Measurements from ENCODE around the gene TFDP1. TPM values are rescaled to one million over a fixed set of nuclear protein-coding genes. Genes with fewer than 3 reads are reported as not detected.
A peak's percentile ranks its signal among the peaks of the same experiment; 100 is the strongest.

Gene TFDP1
- total RNA-seq, 1 donor from 2014 or later = 40.0 TPM

DNA sequence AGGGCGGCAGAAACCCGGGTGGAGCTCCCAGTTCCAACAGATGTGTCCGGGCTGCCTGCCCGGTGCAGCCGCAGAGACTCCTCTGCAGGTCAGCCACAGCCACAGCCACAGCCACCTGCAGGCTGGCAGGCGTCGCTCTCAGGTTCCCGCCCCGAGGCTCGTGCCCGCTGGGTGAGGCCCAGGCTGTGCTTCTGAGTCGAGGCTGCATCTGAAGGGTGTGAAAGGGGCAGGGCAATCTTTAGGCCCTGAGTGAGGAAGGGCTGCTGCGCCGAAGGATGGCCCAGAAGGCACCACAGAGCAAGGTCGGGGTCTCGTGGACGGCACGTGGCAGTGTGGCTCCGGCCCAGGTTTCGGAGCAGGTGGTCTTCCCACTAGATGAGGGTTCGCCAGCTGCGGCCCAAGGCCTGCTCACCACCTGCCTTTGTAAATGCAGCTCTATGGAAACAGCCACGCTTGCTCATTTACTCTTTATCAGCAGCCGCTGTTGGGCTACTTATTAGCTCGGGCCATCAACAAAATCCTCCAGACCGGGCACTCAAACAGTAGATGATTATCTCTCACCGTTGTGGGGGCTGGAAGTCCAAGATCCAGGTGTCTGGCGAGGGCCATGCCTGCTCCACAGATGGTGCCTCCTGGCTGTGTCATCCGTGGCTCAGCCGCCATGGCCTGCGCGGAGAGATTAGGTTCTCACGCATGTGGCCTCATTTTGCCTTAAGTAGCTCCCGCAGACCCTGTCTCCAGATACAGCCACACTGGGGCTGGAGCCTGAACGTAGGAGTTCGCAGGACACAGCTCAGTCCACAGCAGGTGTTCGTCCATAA lies 40.3 kb upstream of the TFDP1 start:
- no peak for TF ChIP-seq POLR2AphosphoS5 (IDR thresholded peaks at IDR 0.05; ENCODE audit: insufficient read depth in 1 of 2, low read depth in 1 of 2)
- no peak for TF ChIP-seq POLR2A (IDR thresholded peaks at IDR 0.05)
- TF ChIP-seq, protein P1, sequence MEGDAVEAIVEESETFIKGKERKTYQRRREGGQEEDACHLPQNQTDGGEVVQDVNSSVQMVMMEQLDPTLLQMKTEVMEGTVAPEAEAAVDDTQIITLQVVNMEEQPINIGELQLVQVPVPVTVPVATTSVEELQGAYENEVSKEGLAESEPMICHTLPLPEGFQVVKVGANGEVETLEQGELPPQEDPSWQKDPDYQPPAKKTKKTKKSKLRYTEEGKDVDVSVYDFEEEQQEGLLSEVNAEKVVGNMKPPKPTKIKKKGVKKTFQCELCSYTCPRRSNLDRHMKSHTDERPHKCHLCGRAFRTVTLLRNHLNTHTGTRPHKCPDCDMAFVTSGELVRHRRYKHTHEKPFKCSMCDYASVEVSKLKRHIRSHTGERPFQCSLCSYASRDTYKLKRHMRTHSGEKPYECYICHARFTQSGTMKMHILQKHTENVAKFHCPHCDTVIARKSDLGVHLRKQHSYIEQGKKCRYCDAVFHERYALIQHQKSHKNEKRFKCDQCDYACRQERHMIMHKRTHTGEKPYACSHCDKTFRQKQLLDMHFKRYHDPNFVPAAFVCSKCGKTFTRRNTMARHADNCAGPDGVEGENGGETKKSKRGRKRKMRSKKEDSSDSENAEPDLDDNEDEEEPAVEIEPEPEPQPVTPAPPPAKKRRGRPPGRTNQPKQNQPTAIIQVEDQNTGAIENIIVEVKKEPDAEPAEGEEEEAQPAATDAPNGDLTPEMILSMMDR (IDR thresholded peaks at IDR 0.05) = no peak
- intact Hi-C loops (cut with DNase I) = no loop called here
- H3K4me3 ChIP-seq = no peak overlapping the region
- no peak for DNase-seq (ENCODE audit: extremely low spot score in 2 of 2)
- no peak overlapping the region for H3K27ac ChIP-seq
- H3K27me3 ChIP-seq = no peaks in the 10 kb centered on the region
- H3K36me3 ChIP-seq = no peaks in the 10 kb centered on the region
- H3K9me3 ChIP-seq = no peaks in the 10 kb centered on the region
- H3K4me1 ChIP-seq = peaks cover 36% of the 10 kb centered on the region

DNA sequence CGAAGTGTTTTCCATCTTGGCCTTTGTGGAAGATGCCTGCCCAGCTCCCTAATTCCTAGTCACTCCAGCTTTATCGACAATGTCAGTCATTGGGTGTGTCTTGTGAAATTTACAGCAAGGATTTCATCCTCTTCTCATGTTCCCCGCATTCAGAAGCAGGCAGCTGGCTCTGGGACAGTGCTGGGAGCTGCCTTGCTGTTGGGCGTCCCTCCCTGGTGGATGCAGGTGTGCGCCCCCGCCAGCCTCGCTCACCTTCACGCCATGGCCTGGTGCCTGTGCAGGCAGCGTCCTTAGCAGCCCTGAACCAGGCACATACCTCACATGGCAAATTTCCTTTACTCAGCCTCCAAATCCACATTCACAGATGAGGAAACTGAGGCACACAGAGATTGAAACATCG lies 39.7 kb upstream of the TFDP1 start:
- Histone ChIP-seq H3K36me3 (no peaks in the 10 kb centered on the region), H3K27me3 (no peaks in the 10 kb centered on the region), H3K9me3 (no peaks in the 10 kb centered on the region), H3K4me1 (peaks cover 38% of the 10 kb centered on the region), H3K27ac (no peak overlapping the region), H3K4me3 (no peak overlapping the region)
- DNase-seq (ENCODE audit: extremely low spot score in 2 of 2) = no peak
- intact Hi-C loops (cut with DNase I) = no loop called here
- TF ChIP-seq POLR2AphosphoS5 (IDR thresholded peaks at IDR 0.05; ENCODE audit: insufficient read depth in 1 of 2, low read depth in 1 of 2) = no peak
- TF ChIP-seq, protein P1 (IDR thresholded peaks at IDR 0.05) = no peak
- no peak for TF ChIP-seq POLR2A (IDR thresholded peaks at IDR 0.05)

DNA sequence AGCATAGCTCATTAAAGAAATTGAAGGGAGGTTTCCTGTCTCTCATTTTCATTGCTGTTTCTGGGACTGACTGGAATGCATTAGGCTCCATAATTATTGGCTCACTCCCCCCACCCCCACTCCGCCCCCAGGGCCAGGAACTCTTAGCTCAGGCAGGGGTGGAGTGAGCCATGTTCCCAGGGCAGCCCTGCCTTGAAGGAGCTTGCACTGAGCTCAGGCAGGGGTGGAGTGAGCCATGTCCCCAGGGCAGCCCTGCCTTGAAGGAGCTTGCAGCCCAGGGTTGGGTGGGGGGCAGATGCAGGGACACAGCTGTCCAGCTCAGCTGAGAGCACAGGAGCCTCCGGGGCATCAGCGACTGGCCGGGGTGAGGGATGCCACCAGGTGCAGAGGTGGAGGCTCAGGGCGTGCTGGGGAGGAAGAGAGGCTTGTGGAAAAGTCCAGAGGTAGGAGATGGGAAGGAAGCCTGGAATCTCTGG lies 39.1 kb upstream of the TFDP1 start:
- Histone ChIP-seq H3K4me1 (peaks cover 38% of the 10 kb centered on the region), H3K9me3 (no peaks in the 10 kb centered on the region), H3K27me3 (no peaks in the 10 kb centered on the region), H3K4me3 (no peak overlapping the region), H3K27ac (peak overlapping the region; percentile 20), H3K36me3 (peaks cover 0 to 3% of the 10 kb centered on the region in 2 donors)
- intact Hi-C loops (cut with DNase I) = no loop called here
- TF ChIP-seq, protein P1 (IDR thresholded peaks at IDR 0.05) = no peak
- TF ChIP-seq POLR2A (IDR thresholded peaks at IDR 0.05) (no peak), POLR2AphosphoS5 (IDR thresholded peaks at IDR 0.05; ENCODE audit: insufficient read depth in 1 of 2, low read depth in 1 of 2) (no peak)
- DNase-seq (ENCODE audit: extremely low spot score in 2 of 2) = no peak

DNA sequence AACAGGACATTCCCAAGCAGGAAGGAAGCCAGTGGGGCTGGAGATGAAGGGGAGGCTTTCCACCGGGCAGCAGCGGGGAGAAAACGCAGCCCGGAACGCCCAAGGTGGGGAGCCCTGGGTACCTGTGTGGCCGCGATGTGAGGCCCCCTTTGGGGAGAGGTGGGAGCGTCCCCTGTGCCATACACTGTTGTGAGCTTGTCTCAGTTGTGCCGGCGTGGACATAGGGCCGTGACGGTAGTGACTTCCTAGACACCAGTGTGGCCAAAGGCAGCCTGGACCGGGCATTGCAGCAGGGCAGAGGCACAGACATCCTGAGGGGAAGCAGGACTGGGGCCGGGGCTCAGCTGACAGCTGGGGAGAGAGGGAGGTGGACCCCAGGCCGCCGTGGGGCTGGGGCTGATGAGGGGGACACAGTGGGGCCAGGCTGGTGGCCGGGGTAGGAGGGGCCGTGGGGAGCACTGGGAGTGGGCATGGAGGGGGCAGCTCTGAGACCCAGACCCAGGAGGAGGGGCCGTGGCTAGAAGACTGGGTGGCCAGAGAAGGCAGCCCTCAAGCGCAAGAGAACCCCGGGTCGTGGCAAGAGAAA lies 38.5 kb upstream of the TFDP1 start:
- no peaks in the 10 kb centered on the region for H3K9me3 ChIP-seq
- no peaks in the 10 kb centered on the region for H3K27me3 ChIP-seq
- peaks cover 0 to 7% of the 10 kb centered on the region in 2 donors for H3K36me3 ChIP-seq
- intact Hi-C loops (cut with DNase I) = no loop called here
- H3K27ac ChIP-seq = peak overlapping the region; percentile 21
- no peak for TF ChIP-seq POLR2A (IDR thresholded peaks at IDR 0.05)
- peaks cover 38% of the 10 kb centered on the region for H3K4me1 ChIP-seq
- no peak overlapping the region for H3K4me3 ChIP-seq
- DNase-seq (ENCODE audit: extremely low spot score in 2 of 2) = no peak

DNA sequence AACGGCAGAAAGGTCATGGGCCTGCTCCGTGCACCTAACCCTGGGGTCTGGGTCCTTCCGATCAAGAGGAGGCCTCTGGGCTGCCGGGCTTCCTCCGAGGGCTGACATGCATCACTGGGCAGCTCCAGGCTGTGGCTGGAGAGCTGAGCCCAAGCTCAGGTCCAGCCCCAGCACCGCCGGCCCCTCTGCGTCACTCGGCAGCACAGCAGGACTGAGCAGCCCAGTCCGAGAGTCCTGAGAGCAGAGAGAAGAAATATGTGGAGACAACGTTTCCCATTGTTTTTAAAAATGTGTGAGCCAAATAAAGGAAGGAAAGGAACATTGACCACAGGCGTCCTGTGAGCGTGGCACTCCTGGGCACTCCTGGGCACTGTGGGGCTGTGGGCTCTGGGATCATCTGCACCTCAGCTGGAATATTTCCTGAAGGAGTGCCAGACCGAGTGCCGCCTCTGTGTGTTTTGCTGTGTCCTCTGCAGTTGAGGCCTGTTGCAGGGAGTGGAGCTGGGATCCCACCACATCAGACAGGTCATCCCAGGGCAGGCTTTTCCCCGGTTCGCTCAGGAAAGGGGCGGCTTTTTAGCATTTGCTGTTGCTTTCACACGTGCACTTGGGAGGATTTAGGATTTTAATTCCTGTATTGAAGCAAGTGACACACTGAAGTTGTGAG lies 37.8 kb upstream of the TFDP1 start:
- no peaks in the 10 kb centered on the region for H3K9me3 ChIP-seq
- TF ChIP-seq POLR2A (IDR thresholded peaks at IDR 0.05) (no peak), POLR2AphosphoS5 (IDR thresholded peaks at IDR 0.05; ENCODE audit: insufficient read depth in 1 of 2, low read depth in 1 of 2) (no peak)
- TF ChIP-seq, protein P1 (IDR thresholded peaks at IDR 0.05) = no peak
- intact Hi-C loops (cut with DNase I) = no loop called here
- peak in 1 of 2 donors; percentile 84 for DNase-seq (ENCODE audit: extremely low spot score in 2 of 2)
- H3K4me1 ChIP-seq = peaks cover 38% of the 10 kb centered on the region
- no peak overlapping the region for H3K4me3 ChIP-seq
- H3K27me3 ChIP-seq = no peaks in the 10 kb centered on the region
- peak overlapping the region; percentile 21 for H3K27ac ChIP-seq
- peaks cover 0 to 13% of the 10 kb centered on the region in 2 donors for H3K36me3 ChIP-seq

Measured in vagina (tissue), 2 donors.